Kidney (tissue), 14 donors: ENCODE data around the gene NOG. TPM values are rescaled to one million over a fixed set of nuclear protein-coding genes. Genes with fewer than 3 reads are reported as not detected.

Experiments used
- DNase-seq, 5 donors: peaks; one replicate each; pipeline ENCODE4 v3.0.0-alpha.2; 2013 to 2020
- FAIRE-seq: peaks from 2 replicates; lab custom pipeline; 2012; peaks lifted over from hg19 to GRCh38; lab: Jason Lieb, UNC
- H3K27ac ChIP-seq, 2 donors: one replicate each; pipeline ENCODE4 v1.7.0; 2013; ENCODE audit warnings: low read depth in 2 of 2, low read length in 2 of 2, inconsistent platforms in 1 of 2
- H3K27me3 ChIP-seq: one replicate; pipeline ENCODE4 v1.7.1; 2013; ENCODE audit warnings: low read length, inconsistent platforms; ENCODE audit not compliant: control insufficient read depth, insufficient read depth
- H3K36me3 ChIP-seq, 3 donors: one replicate each; pipeline versions ENCODE4 v1.7.0 to v1.7.1; 2013; ENCODE audit warnings: low read length in 3 of 3, control low read depth in 1 of 3, inconsistent platforms in 1 of 3; ENCODE audit not compliant: insufficient read depth in 3 of 3, control insufficient read depth in 2 of 3
- H3K4me1 ChIP-seq, 3 donors: one replicate each; pipeline versions ENCODE4 v1.7.0 to v1.7.1; 2013; ENCODE audit warnings: low read length in 3 of 3, inconsistent platforms in 1 of 3, low read depth in 1 of 3; ENCODE audit not compliant: control insufficient read depth in 2 of 3, insufficient read depth in 2 of 3
- H3K4me3 ChIP-seq, 3 donors: one replicate each; pipeline versions ENCODE4 v1.7.0 to v1.8.1; 2013; ENCODE audit warnings: low read length in 3 of 3, control low read depth in 1 of 3, inconsistent platforms in 1 of 3
- H3K9ac ChIP-seq, 3 donors: one replicate each; pipeline versions ENCODE4 v1.7.0 to v1.7.1; 2013; ENCODE audit warnings: low read length in 3 of 3, control low read depth in 1 of 3, inconsistent platforms in 1 of 3
- H3K9me3 ChIP-seq, 3 donors: one replicate each; pipeline versions ENCODE4 v1.7.0 to v1.7.1; 2013; ENCODE audit warnings: low read length in 3 of 3, control low read depth in 1 of 3, inconsistent platforms in 1 of 3; ENCODE audit not compliant: control insufficient read depth in 2 of 3, insufficient read depth in 1 of 3
- intact Hi-C: fragments of 100-400 bp; cut with DNase I; formaldehyde crosslinking; loops from one replicate; pipeline ENCODE4 v1.11.1; 2022
- polyA plus RNA-seq: library from polyadenylated mRNA; stranded (reverse); fragments of 350-450 nt; fragmentation: Illumina TruSeq; extraction: RNeasy Lipid Tissue Mini Kit (QIAGEN cat#74804); gene quantifications from one replicate; pipeline ENCODE4 v1.2.3, GENCODE V29; 2014; ENCODE audit warnings: low read depth, low replicate concordance; ENCODE audit not compliant: insufficient read depth
- total RNA-seq: library from RNA; stranded (reverse); fragmentation: NEBNext Ultra II Directional; extraction: Animal tissue kit (Norgen Biotek cat#: 25700); gene quantifications from one replicate; pipeline ENCODE4 v1.2.1, GENCODE V29; 2021
- TF ChIP-seq, protein P1 (sequence below): IDR thresholded peaks from 3 replicates; pipeline ENCODE4 v1.5.1; 2012; ENCODE audit warnings: mild to moderate bottlenecking, moderate library complexity, borderline replicate concordance; ENCODE audit not compliant: insufficient read depth; ENCODE audit errors: extremely low read depth
- donor health status: control.
- donor health status: control.
- donor health status: control.
- donor health status: control.
- donor health status: control.
- donor health status: DM: yes; HTN: yes; CAD: no.
- donor health status: Normal renal cell carcinoma (clear cell type).

The NOG gene
- total and polyA plus RNA-seq, 2 donors from 2014 or later: 0.34 to 0.98 TPM

- no peak for DNase-seq
- TF ChIP-seq, protein P1, sequence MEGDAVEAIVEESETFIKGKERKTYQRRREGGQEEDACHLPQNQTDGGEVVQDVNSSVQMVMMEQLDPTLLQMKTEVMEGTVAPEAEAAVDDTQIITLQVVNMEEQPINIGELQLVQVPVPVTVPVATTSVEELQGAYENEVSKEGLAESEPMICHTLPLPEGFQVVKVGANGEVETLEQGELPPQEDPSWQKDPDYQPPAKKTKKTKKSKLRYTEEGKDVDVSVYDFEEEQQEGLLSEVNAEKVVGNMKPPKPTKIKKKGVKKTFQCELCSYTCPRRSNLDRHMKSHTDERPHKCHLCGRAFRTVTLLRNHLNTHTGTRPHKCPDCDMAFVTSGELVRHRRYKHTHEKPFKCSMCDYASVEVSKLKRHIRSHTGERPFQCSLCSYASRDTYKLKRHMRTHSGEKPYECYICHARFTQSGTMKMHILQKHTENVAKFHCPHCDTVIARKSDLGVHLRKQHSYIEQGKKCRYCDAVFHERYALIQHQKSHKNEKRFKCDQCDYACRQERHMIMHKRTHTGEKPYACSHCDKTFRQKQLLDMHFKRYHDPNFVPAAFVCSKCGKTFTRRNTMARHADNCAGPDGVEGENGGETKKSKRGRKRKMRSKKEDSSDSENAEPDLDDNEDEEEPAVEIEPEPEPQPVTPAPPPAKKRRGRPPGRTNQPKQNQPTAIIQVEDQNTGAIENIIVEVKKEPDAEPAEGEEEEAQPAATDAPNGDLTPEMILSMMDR: no peak
- no peaks in the 10 kb centered on the region for H3K36me3 ChIP-seq
- no peaks in the 10 kb centered on the region for H3K4me1 ChIP-seq
- H3K27me3 ChIP-seq: no peaks in the 10 kb centered on the region
- no peak for FAIRE-seq
- H3K9ac ChIP-seq: no peak overlapping the region
- no peaks in the 10 kb centered on the region for H3K9me3 ChIP-seq
- intact Hi-C loops: no loop called here
- H3K27ac ChIP-seq: no peak overlapping the region
- no peak overlapping the region for H3K4me3 ChIP-seq
Measured at GRCh38 chr17:56623383-56623782, 29.9 kb downstream of the NOG start.

GRCh38 chr17:56624309-56624708 is 30.8 kb downstream of the NOG start:
- no peak overlapping the region for H3K27ac ChIP-seq
- intact Hi-C loops: no loop called here
- DNase-seq: no peak

GRCh38 chr17:56624912-56625311 is 31.4 kb downstream of the NOG start:
- intact Hi-C loops: no loop called here
- H3K27me3 ChIP-seq: no peaks in the 10 kb centered on the region
- H3K36me3 ChIP-seq: no peaks in the 10 kb centered on the region
- H3K4me3 ChIP-seq: no peak overlapping the region
- no peaks in the 10 kb centered on the region for H3K4me1 ChIP-seq
- DNase-seq (no peak), FAIRE-seq (no peak)
- H3K27ac ChIP-seq: no peak overlapping the region
- TF ChIP-seq, protein P1: no peak
- no peaks in the 10 kb centered on the region for H3K9me3 ChIP-seq
- H3K9ac ChIP-seq: no peak overlapping the region

More at GRCh38 chr17:56624309-56624708, 30.8 kb downstream of the NOG start:
- H3K9ac ChIP-seq: no peak overlapping the region
- H3K36me3 ChIP-seq: no peaks in the 10 kb centered on the region
- no peaks in the 10 kb centered on the region for H3K27me3 ChIP-seq
- no peaks in the 10 kb centered on the region for H3K9me3 ChIP-seq
- FAIRE-seq: no peak
- H3K4me1 ChIP-seq: no peaks in the 10 kb centered on the region
- TF ChIP-seq, protein P1: no peak
- H3K4me3 ChIP-seq: no peak overlapping the region

- FAIRE-seq (no peak), DNase-seq (peak in 2 of 5 donors; percentile 8 to 27)
- TF ChIP-seq, protein P1: no peak
- Histone ChIP-seq H3K9ac (no peak overlapping the region), H3K4me1 (no peaks in the 10 kb centered on the region), H3K27ac (no peak overlapping the region), H3K36me3 (no peaks in the 10 kb centered on the region), H3K27me3 (no peaks in the 10 kb centered on the region), H3K4me3 (no peak overlapping the region), H3K9me3 (no peaks in the 10 kb centered on the region)
- intact Hi-C loops: no loop called here
Measured at GRCh38 chr17:56629531-56630075, 36.1 kb downstream of the NOG start.
